ENCODE results near the gene NKTR.
A peak's percentile ranks its signal among the peaks of the same experiment; 100 is the strongest.

NKTR gene

GRCh38 chr3:42613462-42613861, 13.0 kb downstream of the NKTR start:
- TF ChIP-seq CTCF (IDR thresholded peaks at IDR 0.05; ENCODE audit: low read depth, low read length, missing control alignments), result peak; percentile 43
- DNase-seq, result no peak
- Histone ChIP-seq H3K27me3 (replicated peaks) (no peaks in the 10 kb centered on the region), H3K36me3 (replicated peaks) (peaks cover 10% of the 10 kb centered on the region), H3K27ac (no peak overlapping the region), H3K4me3 (ENCODE audit: low read depth, low read length) (no peak overlapping the region)
- in situ Hi-C loops (cut with HindIII; ENCODE audit: low pct_ligation_motif_present, low sequenced_read_pairs), result no loop called here

- TF ChIP-seq CTCF (IDR thresholded peaks at IDR 0.05; ENCODE audit: low read depth, low read length, missing control alignments), result no peak
- Histone ChIP-seq H3K36me3 (replicated peaks) (peaks cover 58% of the 10 kb centered on the region), H3K4me3 (ENCODE audit: low read depth, low read length) (no peak overlapping the region), H3K27ac (no peak overlapping the region), H3K27me3 (replicated peaks) (no peaks in the 10 kb centered on the region)
- DNase-seq, result no peak
- in situ Hi-C loops (cut with HindIII; ENCODE audit: low pct_ligation_motif_present, low sequenced_read_pairs), result no loop called here
These were observed 31.1 kb downstream of the NKTR start for GRCh38 chr3:42631620-42632019.

DNA sequence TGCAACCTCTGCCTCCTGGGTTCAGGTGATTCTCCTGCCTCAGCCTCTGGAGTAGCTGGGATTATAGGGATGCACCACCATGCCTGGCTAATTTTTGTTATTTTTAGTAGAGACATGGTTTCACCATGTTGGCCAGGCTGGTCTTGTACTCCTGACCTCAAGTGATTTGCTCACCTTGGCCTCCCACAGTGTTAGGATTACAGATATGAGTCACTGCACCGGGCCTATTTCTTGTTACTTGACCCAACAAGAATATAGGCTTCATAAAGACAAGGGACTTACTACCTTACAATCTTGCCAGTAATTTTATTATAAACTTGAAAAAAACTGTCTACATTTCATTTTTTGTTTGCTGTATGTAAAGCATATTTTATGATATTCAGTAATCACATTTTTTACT, 31.7 kb downstream of the NKTR start:
- in situ Hi-C loops (cut with HindIII; ENCODE audit: low pct_ligation_motif_present, low sequenced_read_pairs), result no loop called here
- peaks cover 64% of the 10 kb centered on the region for H3K36me3 ChIP-seq (replicated peaks)

DNA sequence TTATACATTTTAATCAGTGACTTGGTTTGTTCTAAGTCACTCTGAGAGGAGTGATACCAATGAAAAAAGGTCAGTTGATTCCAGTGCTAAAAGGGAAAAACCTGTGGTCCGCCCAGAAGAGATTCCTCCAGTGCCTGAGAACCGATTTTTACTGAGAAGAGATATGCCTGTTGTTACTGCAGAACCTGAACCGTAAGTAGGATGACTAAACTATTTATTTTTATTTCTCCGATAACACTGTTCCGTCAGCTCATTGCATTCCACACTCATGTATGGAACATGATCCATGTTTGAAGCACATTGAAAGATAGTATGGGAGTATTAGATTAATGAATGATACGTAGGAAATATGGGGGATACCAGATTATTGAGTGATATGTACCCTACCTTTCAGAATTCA, 33.1 kb downstream of the NKTR start:
- in situ Hi-C loops (cut with HindIII; ENCODE audit: low pct_ligation_motif_present, low sequenced_read_pairs), result no loop called here
- Histone ChIP-seq H3K27me3 (replicated peaks) (no peaks in the 10 kb centered on the region), H3K27ac (no peak overlapping the region), H3K36me3 (replicated peaks) (peaks cover 75% of the 10 kb centered on the region), H3K4me3 (ENCODE audit: low read depth, low read length) (no peak overlapping the region)
- no peak for DNase-seq
- no peak for TF ChIP-seq CTCF (IDR thresholded peaks at IDR 0.05; ENCODE audit: low read depth, low read length, missing control alignments)

More for the DNA sequence above, 31.7 kb downstream of the NKTR start:
- Histone ChIP-seq H3K27me3 (replicated peaks) (no peaks in the 10 kb centered on the region), H3K27ac (no peak overlapping the region), H3K4me3 (ENCODE audit: low read depth, low read length) (no peak overlapping the region)
- no peak for TF ChIP-seq CTCF (IDR thresholded peaks at IDR 0.05; ENCODE audit: low read depth, low read length, missing control alignments)
- no peak for DNase-seq

- DNase-seq, result no peak
- peak; percentile 7 for TF ChIP-seq CTCF (IDR thresholded peaks at IDR 0.05; ENCODE audit: low read depth, low read length, missing control alignments)
- in situ Hi-C loops (cut with HindIII; ENCODE audit: low pct_ligation_motif_present, low sequenced_read_pairs), result no loop called here
- Histone ChIP-seq H3K4me3 (ENCODE audit: low read depth, low read length) (no peak overlapping the region), H3K27ac (no peak overlapping the region), H3K36me3 (replicated peaks) (peaks cover 87% of the 10 kb centered on the region), H3K27me3 (replicated peaks) (no peaks in the 10 kb centered on the region)
These were observed 34.6 kb downstream of the NKTR start for GRCh38 chr3:42635111-42635510.

- no peak for TF ChIP-seq CTCF (IDR thresholded peaks at IDR 0.05; ENCODE audit: low read depth, low read length, missing control alignments)
- no peak for DNase-seq
- H3K4me3 ChIP-seq (ENCODE audit: low read depth, low read length), result no peak overlapping the region
- H3K27ac ChIP-seq, result no peak overlapping the region
- H3K27me3 ChIP-seq (replicated peaks), result no peaks in the 10 kb centered on the region
- peaks cover 83% of the 10 kb centered on the region for H3K36me3 ChIP-seq (replicated peaks)
- in situ Hi-C loops (cut with HindIII; ENCODE audit: low pct_ligation_motif_present, low sequenced_read_pairs), result no loop called here
These were observed 36.5 kb downstream of the NKTR start for GRCh38 chr3:42637001-42637400.
